ENCODE data around the gene SRSF7.

DNA sequence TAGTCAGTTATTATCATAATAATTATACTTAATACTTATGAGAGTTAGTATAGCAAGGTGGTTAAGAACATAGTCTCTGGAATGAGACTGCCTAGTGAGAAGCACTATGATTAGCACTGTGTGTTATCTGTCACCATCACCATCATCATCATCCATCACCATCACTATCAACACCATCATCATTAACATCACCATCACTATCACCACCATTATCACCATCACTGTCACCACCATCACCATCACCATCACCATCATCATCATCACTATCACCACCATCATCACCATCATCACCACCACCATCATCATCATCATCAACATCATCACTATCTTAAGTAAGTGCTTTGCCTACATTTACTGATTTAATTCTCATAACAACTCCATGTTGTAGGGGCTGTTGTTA is 39.6 kb downstream of the SRSF7 start:
- TF ChIP-seq CREB5 (CRISPR knock-in tag; IDR thresholded peaks at IDR 0.05; ENCODE audit: low read depth) (no peak), ARNTL (CRISPR knock-in tag; IDR thresholded peaks at IDR 0.05; ENCODE audit: borderline replicate concordance, low read depth) (no peak), PPARA (CRISPR knock-in tag; IDR thresholded peaks at IDR 0.05; ENCODE audit: borderline replicate concordance) (no peak), GLIS3 (CRISPR knock-in tag; IDR thresholded peaks at IDR 0.05) (no peak), POU6F1 (CRISPR knock-in tag; IDR thresholded peaks at IDR 0.05; ENCODE audit: borderline replicate concordance, low read depth) (no peak), ESRRG (CRISPR knock-in tag; IDR thresholded peaks at IDR 0.05) (no peak), ZFP30 (CRISPR knock-in tag; IDR thresholded peaks at IDR 0.05) (no peak), TCF4 (CRISPR knock-in tag; IDR thresholded peaks at IDR 0.05; ENCODE audit: borderline replicate concordance) (no peak)
- TF ChIP-seq, protein P1, sequence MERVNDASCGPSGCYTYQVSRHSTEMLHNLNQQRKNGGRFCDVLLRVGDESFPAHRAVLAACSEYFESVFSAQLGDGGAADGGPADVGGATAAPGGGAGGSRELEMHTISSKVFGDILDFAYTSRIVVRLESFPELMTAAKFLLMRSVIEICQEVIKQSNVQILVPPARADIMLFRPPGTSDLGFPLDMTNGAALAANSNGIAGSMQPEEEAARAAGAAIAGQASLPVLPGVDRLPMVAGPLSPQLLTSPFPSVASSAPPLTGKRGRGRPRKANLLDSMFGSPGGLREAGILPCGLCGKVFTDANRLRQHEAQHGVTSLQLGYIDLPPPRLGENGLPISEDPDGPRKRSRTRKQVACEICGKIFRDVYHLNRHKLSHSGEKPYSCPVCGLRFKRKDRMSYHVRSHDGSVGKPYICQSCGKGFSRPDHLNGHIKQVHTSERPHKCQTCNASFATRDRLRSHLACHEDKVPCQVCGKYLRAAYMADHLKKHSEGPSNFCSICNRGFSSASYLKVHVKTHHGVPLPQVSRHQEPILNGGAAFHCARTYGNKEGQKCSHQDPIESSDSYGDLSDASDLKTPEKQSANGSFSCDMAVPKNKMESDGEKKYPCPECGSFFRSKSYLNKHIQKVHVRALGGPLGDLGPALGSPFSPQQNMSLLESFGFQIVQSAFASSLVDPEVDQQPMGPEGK (CRISPR knock-in tag; IDR thresholded peaks at IDR 0.05; ENCODE audit: borderline replicate concordance) = no peak

Measured in SK-N-SH treated with all-trans-retinoic acid at 6 μM for 48 hours (cell line).